B cell (primary cell): Measurements from ENCODE around the gene TIMMDC1.

ENCODE experiments used
- EZH2 ChIP-seq: IDR thresholded peaks from 2 replicates; pipeline ENCODE4 v1.6.1; 2012; ENCODE audit warnings: borderline replicate concordance, low read depth, mild to moderate bottlenecking, moderate library complexity, low read length; ENCODE audit not compliant: insufficient read depth, poor library complexity, severe bottlenecking
- TF ChIP-seq, protein P1 (sequence below): fragments of 200-600 bp; IDR thresholded peaks from one replicate; pipeline ENCODE4 v1.8.0; 2022; ENCODE audit warnings: antibody characterized with exemption, mild to moderate bottlenecking

DNA sequence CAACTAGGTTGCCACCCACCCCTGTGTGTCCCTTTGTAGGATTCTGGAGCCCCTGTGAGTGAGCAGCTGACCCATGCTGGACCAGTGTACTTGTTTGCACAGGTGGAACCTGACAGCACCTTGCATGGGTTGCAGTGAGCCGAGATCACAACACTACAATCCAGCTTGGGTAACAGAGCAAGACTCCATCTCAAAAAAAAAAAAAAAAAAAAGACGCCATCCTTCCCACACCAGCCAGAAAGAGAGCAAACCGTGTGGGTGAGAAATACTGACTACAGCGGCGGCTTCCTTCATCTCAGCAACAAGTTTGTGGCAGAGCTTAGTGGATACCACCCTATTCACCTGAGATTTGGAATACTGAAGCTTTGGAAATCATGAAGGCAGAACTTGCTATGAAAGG, 61.8 kb downstream of the TIMMDC1 start:
- TF ChIP-seq, protein P1, sequence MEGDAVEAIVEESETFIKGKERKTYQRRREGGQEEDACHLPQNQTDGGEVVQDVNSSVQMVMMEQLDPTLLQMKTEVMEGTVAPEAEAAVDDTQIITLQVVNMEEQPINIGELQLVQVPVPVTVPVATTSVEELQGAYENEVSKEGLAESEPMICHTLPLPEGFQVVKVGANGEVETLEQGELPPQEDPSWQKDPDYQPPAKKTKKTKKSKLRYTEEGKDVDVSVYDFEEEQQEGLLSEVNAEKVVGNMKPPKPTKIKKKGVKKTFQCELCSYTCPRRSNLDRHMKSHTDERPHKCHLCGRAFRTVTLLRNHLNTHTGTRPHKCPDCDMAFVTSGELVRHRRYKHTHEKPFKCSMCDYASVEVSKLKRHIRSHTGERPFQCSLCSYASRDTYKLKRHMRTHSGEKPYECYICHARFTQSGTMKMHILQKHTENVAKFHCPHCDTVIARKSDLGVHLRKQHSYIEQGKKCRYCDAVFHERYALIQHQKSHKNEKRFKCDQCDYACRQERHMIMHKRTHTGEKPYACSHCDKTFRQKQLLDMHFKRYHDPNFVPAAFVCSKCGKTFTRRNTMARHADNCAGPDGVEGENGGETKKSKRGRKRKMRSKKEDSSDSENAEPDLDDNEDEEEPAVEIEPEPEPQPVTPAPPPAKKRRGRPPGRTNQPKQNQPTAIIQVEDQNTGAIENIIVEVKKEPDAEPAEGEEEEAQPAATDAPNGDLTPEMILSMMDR: no peak
- TF ChIP-seq EZH2: no peak
